Measurements from ENCODE around the gene UPF1. TPM values are rescaled to one million over a fixed set of nuclear protein-coding genes. Genes with fewer than 3 reads are reported as not detected.

UPF1 gene
- total and polyA plus RNA-seq, 2 of the 13 experiments (the other 11 are each of a cell fraction or from before 2014, with no cell fraction given) = 16.9 to 41.8 TPM

GRCh38 chr19:18846862-18847548 lies 15.2 kb downstream of the UPF1 start:
- no TSS peak for BruUV-seq (replicated peaks)
- Histone ChIP-seq H3K9ac (ENCODE audit: insufficient read depth, low read depth, low read length) (no peak overlapping the region), H3K36me3 (replicated peaks in 1 of 2; ENCODE audit: control insufficient read depth in 1 of 2, insufficient read depth in 2 of 2, low read length in 2 of 2) (peaks cover 30 to 54% of the 10 kb centered on the region in 2 experiments), H3K9me3 (ENCODE audit: low read length) (no peaks in the 10 kb centered on the region), H3K79me2 (ENCODE audit: insufficient read depth, low read length) (peaks cover 73% of the 10 kb centered on the region), H3K4me2 (ENCODE audit: low read depth, low read length) (no peak overlapping the region), H3K27ac (ENCODE audit: extremely low read length, insufficient read depth, low read length) (no peak overlapping the region), H2AFZ (ENCODE audit: low read length) (no peak overlapping the region), H3K27me3 (ENCODE audit: control insufficient read depth in 1 of 2, insufficient read depth in 2 of 2, low read length in 2 of 2) (no peaks in the 10 kb centered on the region), H3K4me1 (ENCODE audit: insufficient read depth, low read length) (peaks cover 22% of the 10 kb centered on the region), H4K20me1 (ENCODE audit: insufficient read depth, low read length) (peaks cover 72% of the 10 kb centered on the region), H3K4me3 (replicated peaks in 1 of 3; ENCODE audit: insufficient read depth in 1 of 3, low read depth in 2 of 3, low read length in 3 of 3) (no peak overlapping the region)
- WGBS (ENCODE audit: low lambda C conversion rate) = 82% methylated on average over 15 of the region's 19 CpGs
- in situ Hi-C loops (cut with HindIII; ENCODE audit: extremely low pct_ligation_motif_present, low pct_unique_long_range_greater_than_20kb) = no loop called here
- ChIA-PET POLR2A (interaction anchor here (0.7 to 1.4 kb wide), 6 partner anchors 15 to 258 kb away, joined by 3 to 5 read pairs (median 4); partner anchors contain the start of gene UPF1), CTCF (ENCODE audit: low intra/inter-chr PET ratio, low total read pairs) (interaction anchor here (0.6 to 1.8 kb wide), 4 partner anchors 10 to 75 kb away, joined by 3 to 9 read pairs (median 4); no protein-coding TSS in a partner anchor)
- DNase-seq (ENCODE audit: low spot score) (peak; percentile 54), FAIRE-seq (peak; percentile 46), ATAC-seq (peak; percentile 90)
- intact Hi-C loops (cut with micrococcal nuclease; ENCODE audit: unreplicated experiment) = loop anchor here (1.0 kb wide), 1 partner anchor 76 kb away; no protein-coding TSS in a partner anchor
- TF ChIP-seq NRL (CRISPR knock-in tag; IDR thresholded peaks at IDR 0.05; ENCODE audit: borderline replicate concordance) = peak; percentile 55; the same call in 1 of the 2 replicates
- TF ChIP-seq ZMAT3 (CRISPR knock-in tag; conservative IDR thresholded peaks at IDR 0.05) = 0 out of 2 replicates have a peak, but pooled peaks have one; percentile 27
- TF ChIP-seq RFX3 (CRISPR knock-in tag; IDR thresholded peaks at IDR 0.05) = no peak
- 0 out of 2 replicates have a peak, but pooled peaks have one; percentile 16 for TF ChIP-seq ZNF205 (CRISPR knock-in tag; IDR thresholded peaks at IDR 0.05)
- TF ChIP-seq ZSCAN5A (CRISPR knock-in tag; IDR thresholded peaks at IDR 0.05; ENCODE audit: borderline replicate concordance) = no peak
- peak; percentile 85 for TF ChIP-seq SMC3 (IDR thresholded peaks at IDR 0.05; ENCODE audit: low read length)
- TF ChIP-seq ARNT2 (CRISPR knock-in tag; IDR thresholded peaks at IDR 0.05; ENCODE audit: low read depth) = no peak
- no peak for TF ChIP-seq ZFP36 (IDR thresholded peaks at IDR 0.05; ENCODE audit: borderline replicate concordance, low read depth, low read length, partially characterized antibody)
- 0 out of 2 replicates have a peak, but pooled peaks have one; percentile 55 for TF ChIP-seq ZBTB25 (CRISPR knock-in tag; IDR thresholded peaks at IDR 0.05)
- TF ChIP-seq LCORL (IDR thresholded peaks at IDR 0.05) = no peak
- peak; percentile 40; the same call in 1 of the 2 replicates for TF ChIP-seq LCORL (CRISPR knock-in tag; IDR thresholded peaks at IDR 0.05)
- no peak for TF ChIP-seq SATB2 (CRISPR knock-in tag; IDR thresholded peaks at IDR 0.05)
- 0 out of 2 replicates have a peak, but pooled peaks have one; percentile 18 for TF ChIP-seq GABPB1 (CRISPR knock-in tag; IDR thresholded peaks at IDR 0.05)
- peak; percentile 26; the same call in 1 of the 2 replicates for TF ChIP-seq SALL1 (CRISPR knock-in tag; IDR thresholded peaks at IDR 0.05)
- TF ChIP-seq STAG1 (CRISPR knock-in tag; IDR thresholded peaks at IDR 0.05) = peak; percentile 94
- no peak for TF ChIP-seq AGO2 (optimal IDR thresholded peaks at IDR 0.05; ENCODE audit: low read depth, low read length)
- TF ChIP-seq NAIF1 (CRISPR knock-in tag; IDR thresholded peaks at IDR 0.05; ENCODE audit: borderline replicate concordance) = no peak
- 0 out of 2 replicates have a peak, but pooled peaks have one; percentile 36 for TF ChIP-seq ZFX (CRISPR knock-in tag; IDR thresholded peaks at IDR 0.05; ENCODE audit: low read depth)
- TF ChIP-seq HMGXB4 (CRISPR knock-in tag; IDR thresholded peaks at IDR 0.05; ENCODE audit: borderline replicate concordance in 1 of 2, low read depth in 1 of 2) = peak in 1 of 2 experiments; percentile 27; a peak in 1 of 4 replicates
- no peak for TF ChIP-seq CHCHD3 (CRISPR knock-in tag; IDR thresholded peaks at IDR 0.05)
- TF ChIP-seq GATAD2A (CRISPR knock-in tag; IDR thresholded peaks at IDR 0.05) = peak; percentile 13; the same call in 1 of the 2 replicates

Measured in HepG2 (cell line).